H1 (cell line): ENCODE measurements around the gene TMX2. TPM values are rescaled to one million over a fixed set of nuclear protein-coding genes. Genes with fewer than 3 reads are reported as not detected.

Experiments used
- CTCF ChIA-PET: fragments of 300-600 bp; sonication (Branson Sonifier 250); formaldehyde crosslinking; loops from one replicate; lab custom pipeline; 2021; ENCODE audit not compliant: partially characterized antibody; lab: Charles Lee
- POLR2A ChIA-PET: fragments of 300-600 bp; sonication (Branson Sonifier 250); formaldehyde crosslinking; loops from one replicate; lab custom pipeline; 2021; ENCODE audit warnings: inconsistent platforms; ENCODE audit not compliant: partially characterized antibody; lab: Charles Lee
- DNase-seq, 2 experiments: peaks; one replicate each; pipeline versions ENCODE4 v3.0.0 to v3.0.0-alpha.2; 2010 to 2022; ENCODE audit warnings: low spot score in 2 of 2, low read depth in 1 of 2, mixed read lengths in 1 of 2
- FAIRE-seq: peaks from 2 replicates; lab custom pipeline; 2011; peaks lifted over from hg19 to GRCh38; lab: Jason Lieb, UNC
- H2AFZ ChIP-seq: 2 replicates; pipeline ENCODE4 v1.8.1; 2012; ENCODE audit warnings: low read length, inconsistent platforms
- H2AK5ac ChIP-seq: 2 replicates; pipeline ENCODE4 v1.6.1; 2013; ENCODE audit warnings: low read depth, low read length
- H2BK120ac ChIP-seq: replicated peaks from 2 replicates; pipeline ENCODE3; 2013; ENCODE audit warnings: low read depth, low read length, inconsistent platforms
- H2BK12ac ChIP-seq: 2 replicates; pipeline ENCODE4 v1.6.1; 2013; ENCODE audit warnings: low read depth, low read length
- H2BK15ac ChIP-seq: 2 replicates; pipeline ENCODE4 v1.6.1; 2013; ENCODE audit warnings: low read length
- H2BK20ac ChIP-seq: 2 replicates; pipeline ENCODE4 v1.6.1; 2013; ENCODE audit warnings: low read length
- H2BK5ac ChIP-seq: 2 replicates; pipeline ENCODE4 v1.6.1; 2013; ENCODE audit warnings: low read depth, low read length
- H3K14ac ChIP-seq: 2 replicates; pipeline ENCODE4 v1.6.1; 2013; ENCODE audit warnings: inconsistent platforms; ENCODE audit not compliant: insufficient read length
- H3K18ac ChIP-seq: 2 replicates; pipeline ENCODE4 v1.6.1; 2013; ENCODE audit warnings: low read length; ENCODE audit errors: extremely low read depth
- H3K23ac ChIP-seq: 2 replicates; pipeline ENCODE4 v1.6.1; 2013; ENCODE audit warnings: inconsistent platforms; ENCODE audit not compliant: insufficient read length
- H3K23me2 ChIP-seq: 2 replicates; pipeline ENCODE4 v1.6.1; 2013; ENCODE audit warnings: low read depth, low read length
- H3K27ac ChIP-seq: 2 replicates; pipeline ENCODE4 v1.6.1; 2011; ENCODE audit warnings: low read depth, low read length, inconsistent platforms
- H3K27me3 ChIP-seq, 4 experiments: replicated peaks in 1 of 4; 1 replicate in 1 of 4; 2 replicates in 3 of 4; pipeline versions ENCODE4 v1.6.1 to v1.8.1; 2011 to 2013; ENCODE audit warnings: low read length in 3 of 4, mild to moderate bottlenecking in 3 of 4, inconsistent platforms in 2 of 4, mixed read lengths in 2 of 4, moderate library complexity in 1 of 4; ENCODE audit not compliant: control insufficient read depth in 3 of 4, insufficient read depth in 3 of 4; ENCODE audit errors: extremely low read depth in 1 of 4
- H3K36me3 ChIP-seq, 4 experiments: 2 replicates each; pipeline versions ENCODE4 v1.6.1 to v1.8.1; 2011 to 2013; ENCODE audit warnings: mild to moderate bottlenecking in 4 of 4, low read length in 3 of 4, moderate library complexity in 2 of 4, control low read depth in 1 of 4, inconsistent platforms in 1 of 4; ENCODE audit not compliant: insufficient read depth in 4 of 4, control insufficient read depth in 2 of 4
- H3K4ac ChIP-seq: replicated peaks from 2 replicates; pipeline ENCODE3; 2013; ENCODE audit warnings: low read length, low read depth, mixed read lengths, inconsistent platforms; ENCODE audit not compliant: insufficient read length
- H3K4me1 ChIP-seq, 4 experiments: replicated peaks in 1 of 4; 1 replicate in 1 of 4; 2 replicates in 3 of 4; pipeline versions ENCODE4 v1.6.1 to v1.8.1; 2011 to 2013; ENCODE audit warnings: low read length in 3 of 4, inconsistent platforms in 2 of 4, mixed read lengths in 1 of 4; ENCODE audit not compliant: insufficient read depth in 4 of 4, control insufficient read depth in 3 of 4
- H3K4me2 ChIP-seq, 2 experiments: 2 replicates each; pipeline versions ENCODE4 v1.6.1 to v1.8.1; 2011 to 2013; ENCODE audit warnings: low read depth in 2 of 2, low read length in 2 of 2, control low read depth in 1 of 2, inconsistent platforms in 1 of 2, mild to moderate bottlenecking in 1 of 2; ENCODE audit not compliant: insufficient read depth in 1 of 2
- H3K4me3 ChIP-seq, 4 experiments: fragments of 200-600, 300-600 bp in 1 of 4; sonication (generic), shearing (Covaris generic), sonication (Bioruptor Twin) in 1 of 4; 2 replicates each; pipeline versions ENCODE4 v1.5.1 to v1.8.1; 2011 to 2016; ENCODE audit warnings: low read length in 4 of 4, low read depth in 3 of 4, control low read depth in 2 of 4, inconsistent platforms in 2 of 4, mild to moderate bottlenecking in 2 of 4, mixed read lengths in 1 of 4, moderate library complexity in 1 of 4; ENCODE audit not compliant: insufficient read depth in 2 of 4; ENCODE audit errors: extremely low read depth in 1 of 4
- H3K56ac ChIP-seq: replicated peaks from 2 replicates; pipeline ENCODE3; 2013; ENCODE audit warnings: low read depth, mild to moderate bottlenecking, mixed read lengths, low read length, inconsistent platforms; ENCODE audit not compliant: insufficient read length
- H3K79me1 ChIP-seq: 2 replicates; pipeline ENCODE4 v1.6.1; 2013; ENCODE audit warnings: low read depth, low read length, control low read depth
- H3K79me2 ChIP-seq, 2 experiments: 2 replicates each; pipeline versions ENCODE4 v1.6.1 to v1.8.1; 2012 to 2013; ENCODE audit warnings: low read length in 2 of 2, mild to moderate bottlenecking in 2 of 2, inconsistent platforms in 1 of 2; ENCODE audit not compliant: insufficient read depth in 2 of 2, control insufficient read depth in 1 of 2
- H3K9ac ChIP-seq, 4 experiments: replicated peaks in 1 of 4; 1 replicate in 1 of 4; 2 replicates in 3 of 4; pipeline versions ENCODE4 v1.6.1 to v1.8.1; 2011 to 2013; ENCODE audit warnings: low read depth in 3 of 4, low read length in 3 of 4, control low read depth in 2 of 4, mild to moderate bottlenecking in 2 of 4, moderate library complexity in 2 of 4, inconsistent platforms in 1 of 4; ENCODE audit errors: extremely low read depth in 1 of 4
- H3K9me3 ChIP-seq, 2 experiments: 2 replicates each; pipeline versions ENCODE4 v1.6.1 to v1.8.1; 2012 to 2013; ENCODE audit warnings: mild to moderate bottlenecking in 2 of 2, moderate library complexity in 2 of 2, control low read depth in 1 of 2, inconsistent platforms in 1 of 2, low read depth in 1 of 2, low read length in 1 of 2, mixed read lengths in 1 of 2; ENCODE audit not compliant: insufficient read depth in 2 of 2
- H4K20me1 ChIP-seq, 2 experiments: replicated peaks in 1 of 2; 2 replicates each; pipeline versions ENCODE3 to v1.8.1; 2011 to 2013; ENCODE audit warnings: inconsistent platforms in 2 of 2, low read length in 2 of 2, mild to moderate bottlenecking in 1 of 2; ENCODE audit not compliant: insufficient read depth in 2 of 2, control insufficient read depth in 1 of 2
- H4K5ac ChIP-seq: 2 replicates; pipeline ENCODE4 v1.6.1; 2013; ENCODE audit warnings: low read length, low read depth, mixed read lengths, inconsistent platforms; ENCODE audit not compliant: insufficient read length
- H4K8ac ChIP-seq: 2 replicates; pipeline ENCODE4 v1.8.0; 2013; ENCODE audit warnings: mild to moderate bottlenecking, moderate library complexity, low read length, inconsistent platforms; ENCODE audit not compliant: insufficient read depth; ENCODE audit errors: extremely low read depth
- H4K91ac ChIP-seq: replicated peaks from 2 replicates; pipeline ENCODE3; 2013; ENCODE audit warnings: low read length, mixed read lengths, inconsistent platforms; ENCODE audit not compliant: insufficient read length
- ASH2L ChIP-seq: fragments of 200-600, 300-600 bp; sonication (generic); IDR thresholded peaks from one replicate; pipeline ENCODE4 v1.7.1; 2017; ENCODE audit warnings: low read length
- BRCA1 ChIP-seq: IDR thresholded peaks from 2 replicates; pipeline ENCODE4 v1.6.1; 2012; ENCODE audit warnings: low read depth, low read length, improper control_type of control experiment
- CTBP2 ChIP-seq: IDR thresholded peaks from 2 replicates; pipeline ENCODE4 v1.7.0; 2011; ENCODE audit warnings: borderline replicate concordance, mild to moderate bottlenecking, moderate library complexity, mixed read lengths, low read length; ENCODE audit not compliant: insufficient read depth, insufficient read length
- CTCF ChIP-seq, 3 experiments: IDR thresholded peaks; 1 replicate in 2 of 3; 2 replicates in 1 of 3; pipeline versions ENCODE4 v1.5.1 to v1.6.1; 2011; ENCODE audit warnings: low read length in 3 of 3, mild to moderate bottlenecking in 3 of 3, inconsistent platforms in 2 of 3, low read depth in 1 of 3, moderate library complexity in 1 of 3; ENCODE audit not compliant: insufficient read depth in 1 of 3; ENCODE audit errors: control extremely low read depth in 1 of 3
- HDAC2 ChIP-seq, 2 experiments: fragments of 300-600 bp in 1 of 2; sonication (generic) in 1 of 2; IDR thresholded peaks; 2 replicates each; pipeline ENCODE4 v1.6.1; 2011 to 2012; ENCODE audit warnings: low read depth in 2 of 2, low read length in 2 of 2, mild to moderate bottlenecking in 2 of 2, moderate library complexity in 2 of 2, borderline replicate concordance in 1 of 2, inconsistent platforms in 1 of 2
- HDAC6 ChIP-seq: IDR thresholded peaks from one replicate; pipeline ENCODE4 v1.7.1; 2012; ENCODE audit warnings: low read depth, mild to moderate bottlenecking, inconsistent platforms, low read length, moderate library complexity
- KDM5A ChIP-seq: fragments of 200-600 bp; IDR thresholded peaks from 2 replicates; pipeline ENCODE4 v1.7.1; 2012; ENCODE audit warnings: mild to moderate bottlenecking, low read length, inconsistent platforms, mixed read lengths
- MAX ChIP-seq: IDR thresholded peaks from 2 replicates; pipeline ENCODE4 v1.6.1; 2012; ENCODE audit warnings: inconsistent platforms
- RFX5 ChIP-seq: IDR thresholded peaks from 2 replicates; pipeline ENCODE4 v1.6.1; 2011; ENCODE audit warnings: low read depth, low read length, improper control_type of control experiment, borderline replicate concordance
- TBP ChIP-seq: IDR thresholded peaks from 2 replicates; pipeline ENCODE4 v1.6.1; 2011; ENCODE audit warnings: low read depth, low read length, improper control_type of control experiment
- ZNF274 ChIP-seq: IDR thresholded peaks from 2 replicates; pipeline ENCODE4 v1.7.0; 2012; ENCODE audit warnings: low read length, borderline replicate concordance; ENCODE audit errors: extremely low read depth
- WGBS, 2 experiments: shearing (Covaris generic) in 1 of 2; methylation state at CpG; one replicate each; pipeline versions ENCODE4 v1.1.6 to v1.1.7; 2013 to 2015; ENCODE audit warnings: low lambda C conversion rate in 2 of 2, mixed read lengths in 2 of 2, inconsistent platforms in 1 of 2, low coverage in 1 of 2, missing lambda C conversion rate in 1 of 2; ENCODE audit not compliant: insufficient replicate concordance in 2 of 2, insufficient coverage in 1 of 2, insufficient read length in 1 of 2; ENCODE audit errors: extremely low coverage in 1 of 2, missing lambda C conversion rate in 1 of 2; 5-methylcytosine and 5-hydroxymethylcytosine counted together
- polyA plus RNA-seq, 7 experiments: library from polyadenylated mRNA; depleted of rRNA in 3 of 7; stranded (reverse) in 5 of 7; unstranded in 2 of 7; fragments of >200 nt in 5 of 7; fragments of 200-250 nt in 2 of 7; gene quantifications; 1 replicate in 5 of 7; 2 replicates in 1 of 7; 4 replicates in 1 of 7; pipeline versions ENCODE4 v1.2.1 to v1.2.3, GENCODE V29; 2011 to 2013; ENCODE audit warnings: missing spikeins in 2 of 7, mixed read lengths in 2 of 7
- total RNA-seq: library from RNA; stranded (reverse); fragmentation: NEBNext Ultra II Directional; extraction: Animal tissue kit (Norgen Biotek cat#: 25700); gene quantifications from 2 replicates; pipeline ENCODE4 v1.2.1, GENCODE V29; 2021

The TMX2 gene
- total and polyA plus RNA-seq, 2 of the 8 experiments (the other 6 are each of a cell fraction or from before 2014, with no cell fraction given), result 70.4 to 100.0 TPM

- Histone ChIP-seq H2BK12ac (no peak overlapping the region), H4K5ac (no peak overlapping the region), H3K14ac (no peak overlapping the region), H2AK5ac (no peak overlapping the region), H4K20me1 (peaks cover 0 to 3% of the 10 kb centered on the region in 2 experiments), H2AFZ (no peak overlapping the region), H3K27ac (no peak overlapping the region), H3K23ac (no peak overlapping the region), H3K56ac (no peak overlapping the region), H3K4me1 (peaks cover 0 to under 1% (median 0%) of the 10 kb centered on the region in 4 experiments; a peak in 2 of 7 replicates), H3K4me3 (no peak overlapping the region), H2BK15ac (no peak overlapping the region), H3K9ac (no peak overlapping the region), H3K23me2 (no peaks in the 10 kb centered on the region), H3K9me3 (no peaks in the 10 kb centered on the region), H2BK120ac (no peak overlapping the region), H3K27me3 (no peaks in the 10 kb centered on the region), H3K79me2 (peaks cover 0 to 58% of the 10 kb centered on the region in 2 experiments; a peak in 3 of 4 replicates), H3K4ac (no peak overlapping the region), H4K8ac (no peak overlapping the region), H3K79me1 (peaks cover 7% of the 10 kb centered on the region), H3K18ac (no peak overlapping the region), H4K91ac (no peak overlapping the region), H2BK5ac (no peak overlapping the region), H3K4me2 (no peak overlapping the region), H3K36me3 (peaks cover 3 to 32% (median 13%) of the 10 kb centered on the region in 4 experiments; a peak in 6 of 8 replicates), H2BK20ac (no peak overlapping the region)
- CTCF ChIA-PET, result interaction anchor here (1.1 to 1.9 kb wide), 3 partner anchors 75 to 121 kb away, joined by 3 to 5 read pairs (median 4); no protein-coding TSS in a partner anchor
- POLR2A ChIA-PET, result interaction anchor here (0.9 to 1.5 kb wide), 2 partner anchors 11 to 49 kb away, joined by 3 to 5 read pairs; no protein-coding TSS in a partner anchor
- FAIRE-seq, result no peak
- WGBS, 2 experiments, result 86% methylated on average over 4 of the region's 4 CpGs; no CpG with 5 or more reads in 1 of the 2 experiments
- no peak for DNase-seq
- TF ChIP-seq CTCF (IDR thresholded peaks at IDR 0.05; ENCODE audit: control extremely low read depth in 1 of 3, insufficient read depth in 1 of 3, low read depth in 1 of 3, low read length in 3 of 3) (no peak), CTBP2 (no peak), ZNF274 (no peak), RFX5 (no peak), TBP (no peak), HDAC6 (no peak), BRCA1 (no peak), HDAC2 (IDR thresholded peaks at IDR 0.05; ENCODE audit: borderline replicate concordance in 1 of 2, low read depth in 2 of 2, low read length in 2 of 2) (no peak), MAX (no peak), ASH2L (no peak), KDM5A (no peak)
Observed at GRCh38 chr11:57679396-57679795, 33.0 kb upstream of the TMX2 start.
